IPS-NIHi7 (cell line): ENCODE measurements around the gene GIGYF1.
"Not testable (repeated sequence)": the region's sequence is repeated elsewhere in the genome, so short reads cannot be mapped to it uniquely, and the experiment has no call there.

Experiments used
- DNase-seq: peaks from one replicate; pipeline ENCODE4 v3.0.0; 2012; ENCODE audit warnings: mixed read lengths; ENCODE audit errors: extremely low spot score

Gene GIGYF1

GRCh38 chr7:100694098-100694745 is at the start of gene GIGYF1:
Gene GIGYF1, minus strand, starts transcription at chr7:100694250. Its CDS starts 6,012 bp downstream, at chr7:100688238.
- peak; percentile 82 for DNase-seq

- DNase-seq, result no peak
Observed at GRCh38 chr7:100739934-100740333, 45.9 kb upstream of the GIGYF1 start.

DNA sequence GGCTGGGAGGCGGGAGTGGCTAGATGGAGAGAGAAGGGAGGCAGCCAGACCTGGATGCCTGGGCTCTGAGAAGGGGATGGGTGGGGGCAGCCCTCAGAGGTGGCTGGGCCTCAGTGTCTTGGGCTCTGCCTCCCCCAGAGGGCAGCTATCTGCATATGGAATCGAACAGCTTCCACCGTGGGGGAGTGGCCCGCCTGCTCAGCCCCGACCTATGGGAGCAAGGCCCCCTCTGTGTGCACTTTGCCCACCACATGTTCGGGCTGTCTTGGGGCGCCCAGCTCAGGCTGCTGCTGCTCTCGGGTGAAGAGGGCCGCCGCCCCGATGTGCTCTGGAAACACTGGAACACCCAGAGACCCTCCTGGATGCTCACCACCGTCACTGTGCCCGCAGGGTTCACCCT is 42.6 kb upstream of the GIGYF1 start:
- DNase-seq, result no peak

- no peak for DNase-seq
Observed at GRCh38 chr7:100735730-100736129, 41.7 kb upstream of the GIGYF1 start.

DNA sequence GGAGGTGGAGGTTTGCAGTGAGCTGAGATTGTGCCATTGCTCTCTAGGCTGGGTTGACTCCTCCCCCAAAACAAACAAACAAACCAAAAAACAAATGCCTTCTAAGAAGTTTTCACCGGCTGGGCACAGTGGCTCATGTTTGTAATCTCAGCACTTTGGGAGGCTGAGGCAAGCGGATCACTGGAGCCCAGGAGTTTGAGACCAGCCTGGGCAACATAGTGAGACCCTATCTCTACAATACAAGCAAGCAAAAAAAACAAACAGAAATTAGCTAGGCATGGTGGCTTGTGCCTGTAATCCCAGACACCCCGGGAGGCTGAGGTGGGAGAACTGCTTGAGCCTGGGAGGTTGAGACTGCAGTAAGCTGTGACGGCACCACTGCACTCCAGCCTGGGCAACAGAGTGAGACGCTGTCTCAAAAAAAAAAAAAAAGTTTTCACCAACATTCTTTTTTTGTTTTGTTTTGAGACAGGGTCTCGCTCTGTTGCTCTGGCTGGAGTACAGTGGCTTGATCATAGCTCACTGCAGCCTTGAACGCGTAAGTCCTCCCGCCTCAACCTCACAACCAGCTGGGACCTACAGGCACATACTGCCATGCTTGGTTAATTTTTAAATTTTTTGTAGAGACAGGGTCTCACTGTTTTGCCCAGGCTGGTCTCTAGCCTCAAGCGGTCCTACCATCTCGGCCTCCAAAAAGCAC is 38.0 kb upstream of the GIGYF1 start:
- no peak for DNase-seq

GRCh38 chr7:100730136-100730800 is 36.2 kb upstream of the GIGYF1 start:
- no peak for DNase-seq

- DNase-seq, result no peak
Observed at GRCh38 chr7:100728196-100728595, 34.1 kb upstream of the GIGYF1 start.

DNA sequence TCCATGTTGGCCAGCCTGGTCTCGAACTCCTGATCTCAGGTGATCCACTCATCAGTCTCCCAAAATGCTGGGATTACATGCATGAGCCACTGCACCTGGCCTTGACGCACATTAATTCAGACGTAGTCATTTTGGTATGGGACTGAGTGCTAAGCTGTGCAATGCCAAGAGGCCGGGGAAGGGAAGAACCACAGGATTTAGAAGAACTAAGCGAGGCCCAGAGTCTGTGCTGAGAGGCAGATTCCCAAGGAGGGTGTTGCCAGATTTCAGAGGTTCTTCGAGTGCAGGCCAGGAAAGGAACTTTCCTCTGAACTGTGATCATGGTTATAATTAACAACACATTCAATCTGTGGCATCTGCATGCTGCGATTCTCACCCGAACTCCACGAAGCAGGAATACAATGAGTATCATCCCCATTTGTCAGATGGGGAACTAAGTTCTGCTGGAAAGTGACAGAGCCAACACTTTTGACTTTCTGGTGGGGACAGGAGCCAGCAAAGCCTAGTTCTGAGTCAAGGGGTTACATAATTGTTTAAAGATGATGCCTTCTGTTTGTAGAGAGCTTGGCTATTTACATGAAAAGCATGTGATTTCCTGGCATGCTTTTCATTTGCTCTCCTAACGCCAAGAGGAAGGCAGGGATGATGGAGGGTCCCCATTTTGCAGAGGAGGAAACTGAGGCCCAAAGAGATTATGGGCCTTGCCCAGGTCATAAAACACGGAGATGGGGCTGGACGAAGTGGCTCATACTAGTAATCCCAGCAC is 33.1 kb upstream of the GIGYF1 start:
- no peak for DNase-seq

DNA sequence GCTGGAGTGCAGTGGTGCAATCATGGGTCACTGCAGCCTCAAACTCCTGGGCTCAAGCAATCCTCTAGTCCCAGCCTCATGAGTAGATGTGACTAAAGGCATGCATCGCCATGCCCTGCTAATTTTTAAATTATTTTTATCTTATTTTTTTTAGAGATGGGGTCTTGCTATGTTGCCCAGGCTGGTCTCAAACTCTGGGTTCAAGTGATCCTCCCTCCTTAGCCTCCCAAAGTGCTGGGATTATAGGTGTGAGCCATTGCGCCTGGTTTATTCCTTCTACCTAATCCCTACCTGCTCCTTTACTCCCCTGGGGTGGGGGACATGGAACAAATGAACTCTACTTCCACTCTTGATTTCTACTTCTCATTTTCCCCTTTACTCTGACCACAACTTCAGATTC is 30.3 kb upstream of the GIGYF1 start:
- not testable (repeated sequence) for DNase-seq

DNA sequence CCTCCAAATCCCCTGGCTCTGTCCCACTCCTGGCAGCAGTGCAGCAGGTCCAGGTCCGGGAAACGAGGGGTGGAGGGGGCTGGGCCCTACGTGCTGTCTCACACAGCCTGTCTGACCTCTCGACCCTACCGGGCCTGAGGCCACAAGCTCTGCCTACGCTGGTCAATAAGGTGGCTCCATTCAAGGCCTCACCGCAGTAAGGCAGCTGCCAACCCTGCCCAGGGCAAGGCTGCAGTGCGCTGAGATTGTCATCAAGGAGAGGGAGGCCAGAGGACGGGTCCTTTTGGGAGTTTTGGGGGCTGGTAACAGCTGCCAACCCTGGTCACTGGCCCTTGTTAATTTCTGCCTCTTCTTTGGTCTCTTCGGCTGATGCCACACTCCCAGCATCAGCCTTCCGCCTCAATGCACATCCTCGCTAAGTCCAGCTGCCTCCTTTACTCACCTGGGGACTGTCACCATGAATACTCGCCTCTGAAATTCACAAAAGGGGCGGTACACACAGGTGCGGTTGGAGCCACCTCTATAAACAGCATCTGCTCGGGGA is 29.8 kb upstream of the GIGYF1 start:
- no peak for DNase-seq

GRCh38 chr7:100722480-100723212 is 28.6 kb upstream of the GIGYF1 start:
- no peak for DNase-seq

GRCh38 chr7:100721505-100721812 is 27.4 kb upstream of the GIGYF1 start:
- DNase-seq, result no peak

DNA sequence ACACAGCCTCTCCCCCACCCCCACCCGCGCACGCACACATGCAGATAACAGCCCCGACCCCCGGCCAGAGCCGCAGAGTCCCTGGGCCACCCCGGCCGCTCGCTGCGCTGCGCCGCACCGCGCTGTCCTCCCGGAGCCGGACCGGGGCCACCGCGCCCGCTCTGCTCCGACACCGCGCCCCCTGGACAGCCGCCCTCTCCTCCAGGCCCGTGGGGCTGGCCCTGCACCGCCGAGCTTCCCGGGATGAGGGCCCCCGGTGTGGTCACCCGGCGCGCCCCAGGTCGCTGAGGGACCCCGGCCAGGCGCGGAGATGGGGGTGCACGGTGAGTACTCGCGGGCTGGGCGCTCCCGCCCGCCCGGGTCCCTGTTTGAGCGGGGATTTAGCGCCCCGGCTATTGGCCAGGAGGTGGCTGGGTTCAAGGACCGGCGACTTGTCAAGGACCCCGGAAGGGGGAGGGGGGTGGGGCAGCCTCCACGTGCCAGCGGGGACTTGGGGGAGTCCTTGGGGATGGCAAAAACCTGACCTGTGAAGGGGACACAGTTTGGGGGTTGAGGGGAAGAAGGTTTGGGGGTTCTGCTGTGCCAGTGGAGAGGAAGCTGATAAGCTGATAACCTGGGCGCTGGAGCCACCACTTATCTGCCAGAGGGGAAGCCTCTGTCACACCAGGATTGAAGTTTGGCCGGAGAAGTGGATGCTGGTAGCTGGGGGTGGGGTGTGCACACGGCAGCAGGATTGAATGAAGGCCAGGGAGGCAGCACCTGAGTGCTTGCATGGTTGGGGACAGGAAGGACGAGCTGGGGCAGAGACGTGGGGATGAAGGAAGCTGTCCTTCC is 26.8 kb upstream of the GIGYF1 start:
- DNase-seq, result peak; percentile 23

DNA sequence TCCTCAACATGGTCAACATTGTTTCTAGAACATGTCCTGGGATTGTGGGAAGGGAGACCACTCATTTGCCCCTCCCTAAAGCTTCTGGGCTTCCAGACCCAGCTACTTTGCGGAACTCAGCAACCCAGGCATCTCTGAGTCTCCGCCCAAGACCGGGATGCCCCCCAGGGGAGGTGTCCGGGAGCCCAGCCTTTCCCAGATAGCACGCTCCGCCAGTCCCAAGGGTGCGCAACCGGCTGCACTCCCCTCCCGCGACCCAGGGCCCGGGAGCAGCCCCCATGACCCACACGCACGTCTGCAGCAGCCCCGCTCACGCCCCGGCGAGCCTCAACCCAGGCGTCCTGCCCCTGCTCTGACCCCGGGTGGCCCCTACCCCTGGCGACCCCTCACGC is 26.2 kb upstream of the GIGYF1 start, which contains the start of gene EPO:
EPO (plus strand) TSS at position 190 of the 392 bp plus-strand sequence. CDS start 513 bp downstream, outside the sequence.
- no peak for DNase-seq

DNA sequence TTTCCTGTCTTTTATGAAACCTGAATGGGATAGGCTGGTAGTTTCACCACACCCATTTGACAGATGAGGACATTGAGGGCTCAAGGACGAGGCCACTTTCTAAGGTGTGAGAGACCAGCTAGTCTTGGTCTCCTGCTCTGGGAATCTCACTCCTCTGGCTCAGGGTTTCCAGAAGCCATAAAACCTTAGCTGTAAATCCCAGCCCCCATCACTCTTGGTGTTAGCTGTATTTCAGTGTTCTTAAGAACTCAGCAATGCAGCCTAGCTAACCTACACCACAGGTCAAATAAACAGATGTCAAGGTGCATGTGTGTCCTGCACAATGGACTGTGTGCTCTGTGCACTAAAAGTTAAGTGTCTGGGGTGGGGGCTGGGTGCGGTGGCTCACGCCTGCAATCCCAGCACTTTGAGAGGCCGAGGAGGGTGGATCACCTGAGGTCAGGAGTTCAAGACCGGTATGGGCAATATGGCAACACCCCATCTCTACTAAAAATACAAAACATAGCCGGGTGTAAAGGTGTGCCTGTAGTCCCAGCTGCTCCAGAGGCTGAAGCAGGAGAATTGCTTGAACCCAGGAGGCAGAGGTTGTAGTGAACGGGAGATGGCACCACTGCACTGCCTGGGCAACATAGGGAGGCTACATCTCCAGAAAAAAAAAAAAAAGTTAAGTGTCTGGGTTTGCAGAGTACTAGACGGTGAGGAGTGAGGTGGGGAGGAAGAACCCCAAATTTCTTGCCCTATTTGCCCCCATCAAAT is 25.7 kb upstream of the GIGYF1 start:
- no peak for DNase-seq

- not testable (repeated sequence) for DNase-seq
Observed at GRCh38 chr7:100717073-100717472, 23.0 kb upstream of the GIGYF1 start.

DNA sequence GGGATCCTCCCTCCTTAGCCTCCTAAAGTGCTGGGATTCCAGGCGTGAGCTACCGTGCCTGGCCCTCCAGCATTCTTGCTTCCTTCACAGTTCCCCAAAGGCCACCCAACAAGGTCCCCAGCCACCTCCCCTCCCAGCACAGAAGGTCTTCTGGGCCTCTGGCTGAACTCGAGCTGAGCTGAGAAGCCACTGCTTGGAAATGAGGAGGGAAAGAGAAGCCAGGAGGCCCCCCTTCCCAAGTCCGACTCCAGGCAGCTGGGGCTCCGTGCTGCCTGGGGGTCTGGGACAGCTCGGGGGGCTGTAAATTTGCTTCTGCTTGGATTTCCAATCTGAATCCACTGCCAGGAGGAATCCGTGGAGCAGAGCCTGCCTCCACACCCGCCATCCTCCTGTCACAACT is 20.7 kb upstream of the GIGYF1 start:
- no peak for DNase-seq

DNA sequence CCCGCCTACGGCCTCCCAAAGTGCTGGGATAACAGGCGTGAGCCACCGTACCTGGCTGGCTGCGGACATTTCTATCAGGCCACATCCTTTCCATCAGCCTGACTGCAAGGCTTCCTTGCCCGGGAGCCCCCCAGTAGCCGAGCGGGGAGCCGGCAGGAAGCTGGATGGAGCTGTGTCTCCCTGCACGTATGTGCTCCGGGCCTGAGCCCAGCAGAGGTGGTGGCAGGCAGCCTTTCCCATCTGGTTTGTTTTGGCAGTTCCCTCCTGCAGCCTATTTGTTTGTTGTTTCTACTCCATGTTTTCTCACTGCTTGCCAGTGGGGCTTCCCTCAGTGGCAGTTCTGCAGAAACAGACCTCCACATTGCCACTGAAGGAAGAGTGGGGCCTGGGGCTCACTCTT is 17.3 kb upstream of the GIGYF1 start:
- no peak for DNase-seq

GRCh38 chr7:100710452-100710851 is 16.4 kb upstream of the GIGYF1 start:
- DNase-seq, result no peak

- no peak for DNase-seq
Observed at GRCh38 chr7:100708395-100708794, 14.3 kb upstream of the GIGYF1 start.
